Thyroid gland (tissue), 4 donors: ENCODE results near the gene ARL8B. TPM values are rescaled to one million over a fixed set of nuclear protein-coding genes. Genes with fewer than 3 reads are reported as not detected.

Experiments used
- DNase-seq, 2 donors: peaks; one replicate each; pipeline ENCODE4 v3.0.0-alpha.2; 2019
- H3K27ac ChIP-seq, 3 donors: fragments of 200-600 bp; sonication (generic); 1 replicate in 2 of 3; 2 replicates in 1 of 3; pipeline ENCODE4 v1.5.1; 2016 to 2019; ENCODE audit warnings: mild to moderate bottlenecking in 1 of 3, moderate library complexity in 1 of 3
- H3K27me3 ChIP-seq: fragments of 200-600 bp; sonication (generic); one replicate; pipeline ENCODE4 v1.5.1; 2019
- H3K36me3 ChIP-seq, 2 donors: fragments of 200-600 bp; sonication (generic); one replicate each; pipeline ENCODE4 v1.5.1; 2016 to 2019
- H3K4me1 ChIP-seq, 2 donors: fragments of 200-600 bp; sonication (generic); one replicate each; pipeline ENCODE4 v1.5.1; 2017 to 2019
- H3K4me3 ChIP-seq, 3 donors: fragments of 200-600 bp; sonication (generic); replicated peaks in 1 of 3; 1 replicate in 2 of 3; 2 replicates in 1 of 3; pipeline ENCODE4 v1.5.1; 2016; ENCODE audit warnings: mild to moderate bottlenecking in 1 of 3
- H3K9me3 ChIP-seq: fragments of 200-600 bp; sonication (generic); one replicate; pipeline ENCODE4 v1.5.1; 2017
- POLR2A ChIP-seq, 2 donors: fragments of 450-650 bp; IDR thresholded peaks; one replicate each; pipeline ENCODE4 v1.6.1; 2017; ENCODE audit warnings: antibody characterized with exemption in 2 of 2, mild to moderate bottlenecking in 2 of 2, moderate library complexity in 1 of 2
- WGBS, 2 donors: methylation state at CpG; one replicate each; pipeline ENCODE4 v1.1.5; 2017; 5-methylcytosine and 5-hydroxymethylcytosine counted together
- intact Hi-C: fragments of 100-400 bp; cut with DNase I; formaldehyde crosslinking; loops from one replicate; pipeline ENCODE4 v1.15.1; 2023
- total RNA-seq, 4 donors: library from RNA; depleted of rRNA; stranded (reverse); fragments of >200 nt; gene quantifications; one replicate each; pipeline ENCODE4 v1.2.3, GENCODE V29; 2016
- TF ChIP-seq, protein P1 (sequence below), 6 experiments: fragments of 200-600 bp in 3 of 6; fragments of 450-650 bp in 3 of 6; sonication (generic) in 3 of 6; IDR thresholded peaks; one replicate each; pipeline ENCODE4 v1.5.1; 2016 to 2019; ENCODE audit warnings: antibody characterized with exemption in 6 of 6, mild to moderate bottlenecking in 2 of 6, inconsistent platforms in 1 of 6, moderate library complexity in 1 of 6

ARL8B gene
- total RNA-seq, 4 donors from 2014 or later, result 51.2 to 75.9 (median 65.3) TPM

DNA sequence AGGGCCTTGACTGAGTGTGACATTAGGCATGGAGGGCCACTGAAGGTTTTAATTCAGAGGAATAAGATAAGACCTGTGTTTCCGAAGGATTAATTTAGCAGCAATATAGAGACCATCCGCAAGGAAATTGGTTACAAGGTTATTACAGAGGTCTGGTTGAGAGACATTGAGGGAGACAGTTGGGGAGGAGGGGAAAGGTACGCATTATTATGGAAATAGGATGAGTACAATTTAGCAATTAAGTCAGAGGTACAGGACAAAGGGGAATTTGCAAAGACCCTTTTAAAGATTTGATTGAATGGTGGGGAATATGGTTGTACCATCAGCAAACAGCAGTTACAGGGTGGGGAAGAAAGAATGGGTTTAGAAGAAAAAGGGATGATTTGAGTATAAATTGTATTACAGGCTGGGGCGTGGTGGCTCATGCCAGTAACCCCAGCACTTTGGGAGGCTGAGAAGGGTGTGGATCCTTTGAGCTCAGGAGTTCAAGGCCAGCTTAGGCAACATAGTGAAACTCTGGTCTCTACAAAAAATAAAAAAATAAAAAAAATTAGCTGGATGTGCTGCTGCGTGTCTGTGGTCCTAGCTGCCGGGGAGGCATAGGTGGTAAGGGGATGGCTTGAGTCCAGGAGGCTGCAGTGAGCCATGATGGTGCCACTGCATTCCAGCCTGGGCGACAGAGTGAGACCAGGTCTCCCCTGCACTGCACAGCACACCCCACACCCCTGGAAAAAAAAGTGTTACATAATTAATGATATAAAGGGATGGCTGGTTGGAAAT is 11.3 kb downstream of the ARL8B start:
- no peak for TF ChIP-seq POLR2A (IDR thresholded peaks at IDR 0.05)
- TF ChIP-seq, protein P1, sequence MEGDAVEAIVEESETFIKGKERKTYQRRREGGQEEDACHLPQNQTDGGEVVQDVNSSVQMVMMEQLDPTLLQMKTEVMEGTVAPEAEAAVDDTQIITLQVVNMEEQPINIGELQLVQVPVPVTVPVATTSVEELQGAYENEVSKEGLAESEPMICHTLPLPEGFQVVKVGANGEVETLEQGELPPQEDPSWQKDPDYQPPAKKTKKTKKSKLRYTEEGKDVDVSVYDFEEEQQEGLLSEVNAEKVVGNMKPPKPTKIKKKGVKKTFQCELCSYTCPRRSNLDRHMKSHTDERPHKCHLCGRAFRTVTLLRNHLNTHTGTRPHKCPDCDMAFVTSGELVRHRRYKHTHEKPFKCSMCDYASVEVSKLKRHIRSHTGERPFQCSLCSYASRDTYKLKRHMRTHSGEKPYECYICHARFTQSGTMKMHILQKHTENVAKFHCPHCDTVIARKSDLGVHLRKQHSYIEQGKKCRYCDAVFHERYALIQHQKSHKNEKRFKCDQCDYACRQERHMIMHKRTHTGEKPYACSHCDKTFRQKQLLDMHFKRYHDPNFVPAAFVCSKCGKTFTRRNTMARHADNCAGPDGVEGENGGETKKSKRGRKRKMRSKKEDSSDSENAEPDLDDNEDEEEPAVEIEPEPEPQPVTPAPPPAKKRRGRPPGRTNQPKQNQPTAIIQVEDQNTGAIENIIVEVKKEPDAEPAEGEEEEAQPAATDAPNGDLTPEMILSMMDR (IDR thresholded peaks at IDR 0.05), result no peak
- intact Hi-C loops, result no loop called here
- Histone ChIP-seq H3K27me3 (no peaks in the 10 kb centered on the region), H3K36me3 (no peaks in the 10 kb centered on the region), H3K4me3 (no peak overlapping the region), H3K9me3 (no peaks in the 10 kb centered on the region), H3K4me1 (peaks cover 39 to 40% of the 10 kb centered on the region in 2 donors), H3K27ac (no peak overlapping the region)
- DNase-seq, result peak; percentile 45 to 48
- 67 to 71% methylated on average over 7 of the region's 7 CpGs for WGBS, 2 donors

DNA sequence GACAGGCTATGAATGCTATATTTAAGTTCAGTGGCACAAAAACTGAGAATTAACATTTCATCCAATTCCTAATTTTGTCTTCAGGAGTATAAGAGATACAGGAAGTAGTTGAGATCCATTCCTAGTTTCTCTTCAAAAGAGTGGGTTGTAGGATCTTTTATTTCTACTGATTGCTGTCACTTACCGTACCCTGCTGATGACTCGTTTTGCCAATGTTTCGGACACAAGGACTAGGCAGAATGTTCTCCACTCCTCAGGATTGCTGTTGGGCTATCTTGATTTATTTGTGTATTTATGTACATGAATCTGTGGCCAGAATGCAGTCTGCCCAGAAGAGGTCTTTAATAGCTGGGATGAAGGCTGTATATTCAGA is 11.9 kb downstream of the ARL8B start:
- no peaks in the 10 kb centered on the region for H3K9me3 ChIP-seq
- 90 to 92% methylated on average over 3 of the region's 3 CpGs for WGBS, 2 donors
- peaks cover 45 to 46% of the 10 kb centered on the region in 2 donors for H3K4me1 ChIP-seq
- DNase-seq, result no peak
- no peak for TF ChIP-seq POLR2A (IDR thresholded peaks at IDR 0.05)
- TF ChIP-seq, protein P1 (IDR thresholded peaks at IDR 0.05), result no peak
- H3K27ac ChIP-seq, result no peak overlapping the region
- intact Hi-C loops, result no loop called here
- no peak overlapping the region for H3K4me3 ChIP-seq
- no peaks in the 10 kb centered on the region for H3K27me3 ChIP-seq
- no peaks in the 10 kb centered on the region for H3K36me3 ChIP-seq

DNA sequence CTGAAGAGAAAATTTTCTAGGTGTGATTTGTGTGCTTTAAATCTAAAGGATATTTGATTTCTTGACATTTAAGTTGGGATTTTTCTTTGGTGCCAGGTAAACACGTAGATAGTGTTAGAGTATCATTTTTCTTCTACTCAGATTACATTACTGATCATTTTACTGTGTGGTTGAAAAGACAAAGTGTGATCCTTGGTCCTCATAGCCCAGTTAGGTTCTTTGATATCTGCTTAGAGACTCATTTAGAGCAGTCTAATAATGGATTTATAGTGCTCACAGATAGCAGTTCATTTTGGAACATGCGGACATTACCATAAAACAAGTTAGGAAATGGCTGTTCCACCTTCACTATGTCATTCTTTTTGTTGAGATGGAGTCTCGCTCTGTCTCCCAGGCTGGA is 12.4 kb downstream of the ARL8B start:
- no peak for DNase-seq
- intact Hi-C loops, result no loop called here
- H3K27me3 ChIP-seq, result no peaks in the 10 kb centered on the region
- no peaks in the 10 kb centered on the region for H3K36me3 ChIP-seq
- no peak overlapping the region for H3K27ac ChIP-seq
- no peak overlapping the region for H3K4me3 ChIP-seq
- H3K9me3 ChIP-seq, result no peaks in the 10 kb centered on the region
- no peak for TF ChIP-seq POLR2A (IDR thresholded peaks at IDR 0.05)
- TF ChIP-seq, protein P1 (IDR thresholded peaks at IDR 0.05), result no peak
- WGBS, 2 donors, result 92 to 93% methylated on average over 3 of the region's 3 CpGs
- H3K4me1 ChIP-seq, result peaks cover 46 to 51% of the 10 kb centered on the region in 2 donors

GRCh38 chr3:5136211-5136918 is 14.3 kb downstream of the ARL8B start:
- Histone ChIP-seq H3K4me3 (no peak overlapping the region), H3K4me1 (peaks cover 48 to 61% of the 10 kb centered on the region in 2 donors), H3K9me3 (no peaks in the 10 kb centered on the region), H3K27me3 (no peaks in the 10 kb centered on the region), H3K36me3 (no peaks in the 10 kb centered on the region), H3K27ac (no peak overlapping the region)
- no peak for TF ChIP-seq POLR2A (IDR thresholded peaks at IDR 0.05)
- TF ChIP-seq, protein P1 (IDR thresholded peaks at IDR 0.05), result peak in 1 of 6 experiments; percentile 18
- 74 to 78% methylated on average over 6 of the region's 6 CpGs for WGBS, 2 donors
- intact Hi-C loops, result no loop called here
- no peak for DNase-seq

GRCh38 chr3:5136919-5137429 is 14.9 kb downstream of the ARL8B start:
- no peak overlapping the region for H3K27ac ChIP-seq
- peaks cover 48 to 61% of the 10 kb centered on the region in 2 donors for H3K4me1 ChIP-seq
- intact Hi-C loops, result no loop called here
- no peak for DNase-seq
- H3K4me3 ChIP-seq, result no peak overlapping the region
- TF ChIP-seq POLR2A (IDR thresholded peaks at IDR 0.05), result no peak
- TF ChIP-seq, protein P1 (IDR thresholded peaks at IDR 0.05), result no peak
- 81 to 90% methylated on average over 2 of the region's 2 CpGs for WGBS, 2 donors
- H3K27me3 ChIP-seq, result no peaks in the 10 kb centered on the region
- H3K36me3 ChIP-seq, result no peaks in the 10 kb centered on the region
- no peaks in the 10 kb centered on the region for H3K9me3 ChIP-seq
